Ammon's horn (tissue), 1 donor: ENCODE measurements around the gene RGP1.

ENCODE experiments used
- DNase-seq: peaks from one replicate; pipeline ENCODE4 v3.0.0-alpha.2; 2016; ENCODE audit warnings: low spot score

RGP1 gene

GRCh38 chr9:35771943-35772342 lies 22.9 kb downstream of the RGP1 start:
- no peak for DNase-seq

- DNase-seq: peak; percentile 67
These were observed 26.0 kb downstream of the RGP1 start for GRCh38 chr9:35774907-35775635.

GRCh38 chr9:35776018-35776417 lies 26.9 kb downstream of the RGP1 start:
- no peak for DNase-seq

- DNase-seq: no peak
These were observed 29.4 kb downstream of the RGP1 start for GRCh38 chr9:35778496-35778895.

GRCh38 chr9:35781066-35781465 lies 32.0 kb downstream of the RGP1 start:
- no peak for DNase-seq

- DNase-seq: no peak
These were observed 34.3 kb downstream of the RGP1 start for GRCh38 chr9:35783418-35783817.

- DNase-seq: no peak
These were observed 40.5 kb downstream of the RGP1 start for GRCh38 chr9:35789541-35789940.

GRCh38 chr9:35790025-35790384 lies 40.9 kb downstream of the RGP1 start:
- no peak for DNase-seq

GRCh38 chr9:35790385-35791296 lies 41.6 kb downstream of the RGP1 start:
- DNase-seq: peak; percentile 90

- DNase-seq: no peak
These were observed 42.3 kb downstream of the RGP1 start, which contains the start of gene NPR2 for GRCh38 chr9:35791297-35791921. Gene NPR2 (plus strand): TSS chr9:35791591. CDS start chr9:35792409, 818 bp downstream.

GRCh38 chr9:35792024-35792813 lies 43.1 kb downstream of the RGP1 start:
- no peak for DNase-seq

- DNase-seq: no peak
These were observed 43.7 kb downstream of the RGP1 start for GRCh38 chr9:35792826-35793225.

- no peak for DNase-seq
These were observed 44.4 kb downstream of the RGP1 start for GRCh38 chr9:35793461-35793860.

GRCh38 chr9:35795695-35796094 lies 46.6 kb downstream of the RGP1 start:
- no peak for DNase-seq

GRCh38 chr9:35797311-35798109 lies 48.4 kb downstream of the RGP1 start:
- no peak for DNase-seq

- no peak for DNase-seq
These were observed 49.7 kb downstream of the RGP1 start for GRCh38 chr9:35798658-35799374.

- no peak for DNase-seq
These were observed 51.4 kb downstream of the RGP1 start for GRCh38 chr9:35800530-35800929.

- DNase-seq: no peak
These were observed 52.4 kb downstream of the RGP1 start for GRCh38 chr9:35801328-35802128.

GRCh38 chr9:35806101-35806500 lies 57.0 kb downstream of the RGP1 start:
- DNase-seq: no peak
